GM12874 (cell line): ENCODE measurements around the gene INPP5D.

Experiments used
- TF ChIP-seq, protein P1 (sequence below): IDR thresholded peaks from 2 replicates; pipeline ENCODE4 v1.5.1; 2011; ENCODE audit warnings: low read depth, mild to moderate bottlenecking, control low read depth, low read length, moderate library complexity; ENCODE audit not compliant: insufficient read depth

INPP5D gene

GRCh38 chr2:233209117-233209532, 149.0 kb downstream of the INPP5D start:
- TF ChIP-seq, protein P1, sequence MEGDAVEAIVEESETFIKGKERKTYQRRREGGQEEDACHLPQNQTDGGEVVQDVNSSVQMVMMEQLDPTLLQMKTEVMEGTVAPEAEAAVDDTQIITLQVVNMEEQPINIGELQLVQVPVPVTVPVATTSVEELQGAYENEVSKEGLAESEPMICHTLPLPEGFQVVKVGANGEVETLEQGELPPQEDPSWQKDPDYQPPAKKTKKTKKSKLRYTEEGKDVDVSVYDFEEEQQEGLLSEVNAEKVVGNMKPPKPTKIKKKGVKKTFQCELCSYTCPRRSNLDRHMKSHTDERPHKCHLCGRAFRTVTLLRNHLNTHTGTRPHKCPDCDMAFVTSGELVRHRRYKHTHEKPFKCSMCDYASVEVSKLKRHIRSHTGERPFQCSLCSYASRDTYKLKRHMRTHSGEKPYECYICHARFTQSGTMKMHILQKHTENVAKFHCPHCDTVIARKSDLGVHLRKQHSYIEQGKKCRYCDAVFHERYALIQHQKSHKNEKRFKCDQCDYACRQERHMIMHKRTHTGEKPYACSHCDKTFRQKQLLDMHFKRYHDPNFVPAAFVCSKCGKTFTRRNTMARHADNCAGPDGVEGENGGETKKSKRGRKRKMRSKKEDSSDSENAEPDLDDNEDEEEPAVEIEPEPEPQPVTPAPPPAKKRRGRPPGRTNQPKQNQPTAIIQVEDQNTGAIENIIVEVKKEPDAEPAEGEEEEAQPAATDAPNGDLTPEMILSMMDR = no peak

DNA sequence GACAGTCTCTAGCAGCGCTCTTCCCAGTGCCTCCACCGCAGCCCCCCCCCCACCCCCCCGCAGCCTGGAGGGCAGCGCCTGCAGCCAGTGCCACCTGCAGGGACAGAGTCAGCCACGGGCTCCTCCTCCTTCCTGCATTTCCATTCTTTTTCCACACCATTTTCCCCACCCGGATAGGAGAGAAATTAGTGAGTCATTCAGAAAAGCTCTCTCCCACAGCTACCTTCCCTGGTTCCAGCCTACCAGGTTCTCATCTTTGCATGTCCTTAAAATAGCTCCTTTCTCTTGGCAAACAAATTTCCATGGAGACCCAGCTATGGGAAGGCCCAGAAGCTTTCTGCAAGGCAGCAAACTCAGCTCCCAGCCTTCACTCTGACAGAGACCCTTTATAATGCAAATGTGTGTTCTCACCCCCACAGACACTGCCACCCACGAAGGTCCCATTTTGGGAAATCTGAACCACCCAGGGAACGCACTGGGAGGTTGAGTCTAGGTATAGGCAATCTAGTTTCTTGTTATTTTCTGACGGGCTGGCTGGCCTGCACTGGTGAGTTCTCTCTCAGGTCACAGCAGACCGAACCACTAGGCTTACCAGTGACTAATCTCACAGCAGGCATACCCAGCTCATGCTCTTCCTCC, 149.5 kb downstream of the INPP5D start:
- TF ChIP-seq, protein P1 = no peak

GRCh38 chr2:233210281-233210680, 150.1 kb downstream of the INPP5D start:
- TF ChIP-seq, protein P1 = no peak

DNA sequence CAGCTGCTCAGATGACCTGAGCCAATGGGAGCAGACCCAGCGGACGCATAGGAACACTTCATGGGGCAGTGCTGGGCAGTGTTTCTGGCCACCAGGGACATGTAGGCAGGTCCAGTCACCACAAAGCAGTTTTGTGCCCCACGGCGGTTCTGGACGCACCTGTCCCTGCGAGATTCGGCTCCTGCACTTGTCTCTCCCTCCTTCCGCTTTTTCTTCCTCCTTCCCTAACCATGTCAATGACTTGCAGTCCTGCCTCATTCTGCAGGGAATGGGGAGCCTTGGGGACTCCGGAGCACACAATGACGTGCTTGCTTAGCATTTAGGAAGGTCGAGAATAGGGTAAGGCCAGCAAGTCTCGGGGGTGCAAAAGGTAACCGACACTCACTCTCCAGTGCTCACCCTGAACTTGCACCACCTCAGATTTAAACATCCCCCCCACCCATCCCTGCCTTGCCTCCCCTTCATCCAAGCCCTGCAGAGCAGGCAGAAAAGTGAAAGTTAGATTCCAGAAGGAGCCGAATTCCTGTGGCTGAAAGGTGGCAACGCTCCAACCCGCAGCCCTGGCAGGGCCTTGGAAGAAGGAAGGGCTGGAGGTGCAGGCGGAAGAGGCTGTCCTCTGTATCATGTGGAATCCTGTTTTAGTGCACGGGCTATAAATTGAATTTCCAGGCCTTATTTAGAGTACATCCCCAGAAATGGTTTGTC, 150.9 kb downstream of the INPP5D start:
- TF ChIP-seq, protein P1 = no peak

DNA sequence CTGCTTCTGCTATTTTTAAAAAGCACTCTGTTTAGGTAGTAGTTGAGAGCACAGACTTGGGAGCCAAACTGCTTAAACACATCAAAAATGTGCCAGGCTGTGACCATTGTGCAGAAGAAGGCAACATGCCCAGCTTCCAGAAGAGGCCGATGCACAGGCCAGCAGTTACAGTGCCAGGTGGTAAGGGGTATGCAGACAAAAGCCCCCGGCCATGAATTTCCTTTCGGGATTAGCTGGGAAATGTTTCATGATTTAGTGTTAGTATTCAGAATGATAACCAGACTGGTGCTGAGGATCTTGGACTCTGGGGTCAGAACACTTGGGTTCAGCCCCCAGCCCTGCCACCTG, 151.4 kb downstream of the INPP5D start:
- TF ChIP-seq, protein P1 = no peak

- TF ChIP-seq, protein P1 = no peak
Observed at GRCh38 chr2:233213011-233213410, 152.9 kb downstream of the INPP5D start.

- TF ChIP-seq, protein P1 = no peak
Observed at GRCh38 chr2:233213975-233214374, 153.8 kb downstream of the INPP5D start.
